ENCODE data around the gene OR4K15.

- TF ChIP-seq CTCF (IDR thresholded peaks at IDR 0.05) (no peak), POLR2A (IDR thresholded peaks at IDR 0.05) (no peak), POLR2AphosphoS5 (IDR thresholded peaks at IDR 0.05) (no peak)
Observed at GRCh38 chr14:19930617-19931016, 44.8 kb upstream of the OR4K15 start, which contains the start of gene OR4K1.

All from stomach (tissue), 4 donors.